ENCODE data around the gene FBXO44.

The FBXO44 gene

GRCh38 chr1:11678442-11678841 is 23.8 kb downstream of the FBXO44 start:
- no peak overlapping the region for H3K9ac ChIP-seq (ENCODE audit: low read depth, low read length)
- no peak for DNase-seq
- no peak overlapping the region for H2AFZ ChIP-seq (ENCODE audit: low read depth, low read length)
- H3K9me3 ChIP-seq (ENCODE audit: insufficient read depth, low read length, severe bottlenecking): no peaks in the 10 kb centered on the region
- TF ChIP-seq CTCF (IDR thresholded peaks at IDR 0.05; ENCODE audit: borderline replicate concordance, extremely low read depth, low read length, poor library complexity, severe bottlenecking) (no peak), EZH2 (IDR thresholded peaks at IDR 0.05; ENCODE audit: borderline replicate concordance, low read depth, low read length, severe bottlenecking) (no peak)
- H3K27ac ChIP-seq (ENCODE audit: low read length): no peak overlapping the region
- peak overlapping the region; percentile 31; the same call in 1 of the 2 replicates for H3K4me2 ChIP-seq (ENCODE audit: insufficient read depth, low read length)
- peaks cover 40% of the 10 kb centered on the region for H3K4me1 ChIP-seq (ENCODE audit: insufficient read depth, low read length)
- peaks cover 27% of the 10 kb centered on the region for H3K79me2 ChIP-seq (ENCODE audit: insufficient read depth, low read length)
- no peak overlapping the region; a peak in 1 of 4 replicates for H3K4me3 ChIP-seq (ENCODE audit: low read depth in 1 of 2, low read length in 2 of 2)
- H3K27me3 ChIP-seq (ENCODE audit: insufficient read depth, low read length, poor library complexity): no peaks in the 10 kb centered on the region
- no peak for ATAC-seq (ENCODE audit: insufficient read depth, low read depth)
- H3K36me3 ChIP-seq (ENCODE audit: insufficient read depth, low read length): peaks cover 58% of the 10 kb centered on the region
- H4K20me1 ChIP-seq (ENCODE audit: insufficient read depth, low read length): peaks cover 33% of the 10 kb centered on the region

- TF ChIP-seq EZH2 (IDR thresholded peaks at IDR 0.05; ENCODE audit: borderline replicate concordance, low read depth, low read length, severe bottlenecking) (no peak), CTCF (IDR thresholded peaks at IDR 0.05; ENCODE audit: borderline replicate concordance, extremely low read depth, low read length, poor library complexity, severe bottlenecking) (no peak)
These were observed 25.8 kb downstream of the FBXO44 start for GRCh38 chr1:11680270-11681070.

GRCh38 chr1:11681071-11681771 is 26.5 kb downstream of the FBXO44 start, which contains the start of gene MAD2L2:
MAD2L2 (minus strand) TSS chr1:11681148; CDS start chr1:11680601, 547 bp downstream.
- no peaks in the 10 kb centered on the region for H3K9me3 ChIP-seq (ENCODE audit: insufficient read depth, low read length, severe bottlenecking)
- TF ChIP-seq EZH2 (IDR thresholded peaks at IDR 0.05; ENCODE audit: borderline replicate concordance, low read depth, low read length, severe bottlenecking): no peak
- no peak for TF ChIP-seq CTCF (IDR thresholded peaks at IDR 0.05; ENCODE audit: borderline replicate concordance, extremely low read depth, low read length, poor library complexity, severe bottlenecking)
- DNase-seq: peak; percentile 96
- peak within 1 kb of the TSS; percentile 87 for H3K4me2 ChIP-seq (ENCODE audit: insufficient read depth, low read length)
- peak within 1 kb of the TSS; percentile 99 for H3K9ac ChIP-seq (ENCODE audit: low read depth, low read length)
- H3K4me1 ChIP-seq (ENCODE audit: insufficient read depth, low read length): peaks cover 40% of the 10 kb centered on the region
- H3K79me2 ChIP-seq (ENCODE audit: insufficient read depth, low read length): peaks cover 31% of the 10 kb centered on the region
- H3K27ac ChIP-seq (ENCODE audit: low read length): peak within 1 kb of the TSS; percentile 93
- peak within 1 kb of the TSS; percentile 77 to 96 for H3K4me3 ChIP-seq (ENCODE audit: low read depth in 1 of 2, low read length in 2 of 2)
- H2AFZ ChIP-seq (ENCODE audit: low read depth, low read length): peak within 1 kb of the TSS; percentile 88
- H4K20me1 ChIP-seq (ENCODE audit: insufficient read depth, low read length): peaks cover 19% of the 10 kb centered on the region
- ATAC-seq (ENCODE audit: insufficient read depth, low read depth): peak; percentile 92
- H3K27me3 ChIP-seq (ENCODE audit: insufficient read depth, low read length, poor library complexity): no peaks in the 10 kb centered on the region
- peaks cover 33% of the 10 kb centered on the region for H3K36me3 ChIP-seq (ENCODE audit: insufficient read depth, low read length)

More at GRCh38 chr1:11680270-11681070, 25.8 kb downstream of the FBXO44 start:
- peak; percentile 33 for DNase-seq
- peaks cover 41% of the 10 kb centered on the region for H3K36me3 ChIP-seq (ENCODE audit: insufficient read depth, low read length)
- no peaks in the 10 kb centered on the region for H3K27me3 ChIP-seq (ENCODE audit: insufficient read depth, low read length, poor library complexity)
- ATAC-seq (ENCODE audit: insufficient read depth, low read depth): peak; percentile 20
- peaks cover 26% of the 10 kb centered on the region for H4K20me1 ChIP-seq (ENCODE audit: insufficient read depth, low read length)
- peak overlapping the region; percentile 99 for H3K9ac ChIP-seq (ENCODE audit: low read depth, low read length)
- H3K9me3 ChIP-seq (ENCODE audit: insufficient read depth, low read length, severe bottlenecking): no peaks in the 10 kb centered on the region
- peak overlapping the region; percentile 77 to 96 for H3K4me3 ChIP-seq (ENCODE audit: low read depth in 1 of 2, low read length in 2 of 2)
- peak overlapping the region; percentile 88 for H2AFZ ChIP-seq (ENCODE audit: low read depth, low read length)
- H3K4me1 ChIP-seq (ENCODE audit: insufficient read depth, low read length): peaks cover 40% of the 10 kb centered on the region
- H3K27ac ChIP-seq (ENCODE audit: low read length): peak overlapping the region; percentile 93
- peaks cover 31% of the 10 kb centered on the region for H3K79me2 ChIP-seq (ENCODE audit: insufficient read depth, low read length)
- H3K4me2 ChIP-seq (ENCODE audit: insufficient read depth, low read length): peak overlapping the region; percentile 87
